CD4-positive, CD25-positive, alpha-beta regulatory T cell (primary cell): ENCODE results near the gene AMY2A. TPM values are rescaled to one million over a fixed set of nuclear protein-coding genes. Genes with fewer than 3 reads are reported as not detected.
"Not testable (repeated sequence)": the region's sequence is repeated elsewhere in the genome, so short reads cannot be mapped to it uniquely, and the experiment has no call there.

Source experiments
- ATAC-seq, 2 donors: fragments of 150-1000 bp; cut with Tn5 transposase; one replicate each; pipeline ENCODE4 v1.10.0; 2021; ENCODE audit warnings: low read depth in 2 of 2, moderate number of reproducible peaks in 2 of 2, moderate library complexity in 1 of 2
- DNase-seq, 3 donors: peaks; one replicate each; pipeline versions ENCODE4 v3.0.0 to v3.0.0-alpha.2; 2012 to 2022; ENCODE audit warnings: mixed read lengths in 1 of 3
- H3K27ac ChIP-seq: one replicate; pipeline ENCODE4 v1.7.0; 2013; ENCODE audit warnings: mild to moderate bottlenecking, low read length; ENCODE audit not compliant: insufficient read depth, poor library complexity, severe bottlenecking
- H3K27me3 ChIP-seq: one replicate; pipeline ENCODE4 v1.7.0; 2013; ENCODE audit warnings: low read length; ENCODE audit not compliant: control insufficient read depth, insufficient read depth
- H3K36me3 ChIP-seq: one replicate; pipeline ENCODE4 v1.7.0; 2013; ENCODE audit warnings: mild to moderate bottlenecking, low read length, moderate library complexity; ENCODE audit not compliant: control insufficient read depth, insufficient read depth
- H3K4me1 ChIP-seq: 2 replicates; pipeline ENCODE4 v1.7.0; 2013; ENCODE audit warnings: mild to moderate bottlenecking, low read length; ENCODE audit not compliant: insufficient read depth, control insufficient read depth, poor library complexity, severe bottlenecking
- H3K4me3 ChIP-seq: one replicate; pipeline ENCODE4 v1.7.0; 2013; ENCODE audit warnings: low read depth, mild to moderate bottlenecking, low read length, moderate library complexity
- H3K9me3 ChIP-seq, 2 experiments: 1 replicate in 1 of 2; 2 replicates in 1 of 2; pipeline ENCODE4 v1.7.0; 2013; ENCODE audit warnings: low read length in 2 of 2, mild to moderate bottlenecking in 1 of 2, moderate library complexity in 1 of 2; ENCODE audit not compliant: control insufficient read depth in 2 of 2
- H3K27ac Mint-ChIP-seq, 3 donors: one replicate each; pipeline ENCODE4 v1.8.0; 2020 to 2022; ENCODE audit warnings: mild to moderate bottlenecking in 3 of 3, mixed read lengths in 3 of 3, moderate library complexity in 2 of 3
- H3K27me3 Mint-ChIP-seq: one replicate; pipeline ENCODE4 v1.8.0; 2022; ENCODE audit warnings: mild to moderate bottlenecking, mixed read lengths
- H3K36me3 Mint-ChIP-seq: one replicate; pipeline ENCODE4 v1.8.0; 2020; ENCODE audit warnings: mixed read lengths
- H3K4me1 Mint-ChIP-seq, 4 donors: one replicate each; pipeline ENCODE4 v1.8.0; 2020 to 2022; ENCODE audit warnings: mixed read lengths in 4 of 4, mild to moderate bottlenecking in 1 of 4
- H3K4me3 Mint-ChIP-seq, 4 donors: one replicate each; pipeline ENCODE4 v1.8.0; 2020 to 2022; ENCODE audit warnings: mild to moderate bottlenecking in 4 of 4, mixed read lengths in 4 of 4, moderate library complexity in 3 of 4
- H3K9me3 Mint-ChIP-seq, 7 donors: one replicate each; pipeline ENCODE4 v1.8.0; 2020 to 2022; ENCODE audit warnings: mixed read lengths in 7 of 7, mild to moderate bottlenecking in 3 of 7, moderate library complexity in 2 of 7
- polyA plus RNA-seq, 4 donors: library from polyadenylated mRNA; unstranded; fragments of 300-500 nt; fragmentation: Illumina TruSeq; gene quantifications; one replicate each; pipeline ENCODE4 v1.2.3, GENCODE V29; 2021
- total RNA-seq: library from RNA; stranded (reverse); gene quantifications from one replicate; pipeline ENCODE4 v1.2.3, GENCODE V29; 2022

Gene AMY2A
- total and polyA plus RNA-seq, 5 donors from 2014 or later = not detected

DNA sequence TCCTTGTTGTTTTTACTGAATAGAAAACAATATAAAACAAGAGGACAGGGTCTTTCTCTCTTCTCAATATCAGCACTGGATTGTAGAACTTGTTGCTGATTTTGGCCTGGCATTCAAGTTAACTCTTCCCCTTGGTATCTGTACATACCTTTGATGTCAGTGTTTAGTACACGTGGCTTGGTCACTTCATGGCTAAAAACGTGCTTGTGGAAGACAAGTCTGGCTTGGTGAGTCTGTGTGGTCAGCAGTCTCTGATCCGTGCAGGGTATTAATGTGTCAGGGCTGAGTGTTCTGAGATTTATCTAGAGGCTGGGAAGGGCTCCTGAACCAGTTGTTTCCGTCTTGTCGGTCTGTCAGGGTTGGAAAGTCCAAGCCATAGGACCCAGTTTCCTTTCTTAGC is 38.2 kb downstream of the AMY2A start, which contains the start of gene AMY1A:
AMY1A (plus strand) TSS at position 301 of the 400 bp plus-strand sequence. CDS start 571 bp downstream, outside the sequence.
- not testable (repeated sequence) for H3K9me3 Mint-ChIP-seq, H3K36me3 ChIP-seq, H3K9me3 ChIP-seq, H3K36me3 Mint-ChIP-seq, H3K4me1 Mint-ChIP-seq, ATAC-seq, H3K4me3 Mint-ChIP-seq, H3K27me3 Mint-ChIP-seq, DNase-seq, H3K4me3 ChIP-seq, H3K27ac ChIP-seq, H3K27me3 ChIP-seq, H3K4me1 ChIP-seq, H3K27ac Mint-ChIP-seq

Other genes with a start within 250 kb of the AMY2A start
- 51.1 TPM for gene RNPC3, start 91.7 kb upstream of the AMY2A start, total RNA-seq
- 10 to 100 TPM; 15.3 to 21.1 (median 19.0) TPM for gene RNPC3, start 91.7 kb upstream of the AMY2A start, polyA plus RNA-seq
- gene AMY2B, start 45.8 kb upstream of the AMY2A start, total RNA-seq = 38.2 TPM
- gene AMY2B, start 45.8 kb upstream of the AMY2A start, polyA plus RNA-seq = 1 to 10 TPM in 3 of 4 donors, under 1 TPM in 1; 0.23 to 1.8 (median 1.2) TPM
- not detected for gene AMY1A, start 38.3 kb downstream of the AMY2A start, total RNA-seq
- gene AMY1A, start 38.3 kb downstream of the AMY2A start, polyA plus RNA-seq = not detected
- not detected for gene AMY1B, start 78.8 kb downstream of the AMY2A start, total RNA-seq
- not detected for gene AMY1B, start 78.8 kb downstream of the AMY2A start, polyA plus RNA-seq
- gene AMY1C, start 132.5 kb downstream of the AMY2A start, total RNA-seq = not detected
- gene AMY1C, start 132.5 kb downstream of the AMY2A start, polyA plus RNA-seq = not detected